HG02885 (cell line): Measurements from ENCODE around the gene EXOC3.
"Not testable (repeated sequence)": the region's sequence is repeated elsewhere in the genome, so short reads cannot be mapped to it uniquely, and the experiment has no call there.

Experiments
- ATAC-seq: cut with Tn5 transposase; IDR thresholded peaks from one replicate; pipeline ENCODE4 v1.9.1; 2021; ENCODE audit warnings: mild to moderate bottlenecking; ENCODE audit not compliant: unreplicated experiment, poor library complexity

EXOC3 gene

DNA sequence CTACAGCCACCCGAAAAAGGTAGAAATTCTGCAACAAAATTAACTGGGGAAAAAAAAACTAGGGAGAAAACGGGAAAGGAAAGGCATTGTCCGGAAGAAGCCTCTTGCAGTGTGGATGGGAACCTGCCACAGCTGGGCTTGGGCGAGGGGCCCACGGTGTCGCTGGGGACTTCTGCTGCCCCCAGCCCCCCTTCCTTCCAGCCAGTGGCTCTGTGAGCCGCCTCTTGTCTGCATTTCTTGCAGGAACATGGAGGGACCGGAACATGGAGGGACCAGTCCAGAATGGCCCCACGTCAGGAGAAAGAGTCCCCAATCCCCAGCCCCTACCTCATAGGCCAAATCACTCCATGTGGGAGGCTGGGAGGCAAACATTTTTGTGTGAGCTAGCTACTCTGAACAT, 36.9 kb upstream of the EXOC3 start:
- ATAC-seq, result no peak

DNA sequence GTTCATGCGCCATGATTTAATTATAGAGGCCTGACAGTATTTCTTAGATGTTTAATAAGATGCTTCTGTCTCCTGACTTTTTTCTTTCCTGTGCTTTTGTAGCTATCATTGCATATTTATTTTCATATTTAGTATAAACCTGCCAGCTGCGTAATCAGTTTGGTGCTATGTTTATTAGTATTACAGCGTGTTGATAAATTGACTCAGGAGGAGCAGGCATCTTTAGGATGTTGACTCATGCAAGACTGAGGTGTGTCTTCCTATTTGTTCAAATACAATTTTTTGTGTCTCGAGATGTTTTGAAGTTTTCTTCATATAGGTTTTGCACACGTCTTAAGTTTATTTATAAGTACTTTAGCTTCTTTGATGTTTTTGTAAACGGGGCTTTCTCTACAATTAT, 35.9 kb upstream of the EXOC3 start:
- ATAC-seq, result no peak

DNA sequence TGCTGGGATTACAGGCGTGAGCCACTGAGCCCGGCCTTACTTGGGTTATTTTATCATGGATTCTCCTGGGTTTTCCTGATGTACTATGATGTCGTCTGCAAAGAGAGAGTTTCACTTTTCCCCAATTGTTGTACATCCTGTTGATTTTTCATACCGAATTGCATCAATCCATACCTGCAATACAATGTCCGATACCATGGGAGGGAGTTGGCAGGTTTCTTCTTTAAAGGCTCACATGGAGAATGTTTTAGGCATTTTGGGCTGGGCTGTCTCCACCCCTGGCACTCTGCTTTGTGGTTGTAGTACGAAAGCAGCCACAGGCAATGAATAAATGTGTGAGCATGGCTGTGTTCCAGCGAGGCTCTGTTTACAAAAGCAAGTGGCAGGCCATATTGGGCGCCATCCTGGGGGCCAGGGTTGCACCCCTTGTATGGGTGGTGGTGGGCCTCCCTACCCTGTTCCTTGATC, 35.1 kb upstream of the EXOC3 start:
- no peak for ATAC-seq

DNA sequence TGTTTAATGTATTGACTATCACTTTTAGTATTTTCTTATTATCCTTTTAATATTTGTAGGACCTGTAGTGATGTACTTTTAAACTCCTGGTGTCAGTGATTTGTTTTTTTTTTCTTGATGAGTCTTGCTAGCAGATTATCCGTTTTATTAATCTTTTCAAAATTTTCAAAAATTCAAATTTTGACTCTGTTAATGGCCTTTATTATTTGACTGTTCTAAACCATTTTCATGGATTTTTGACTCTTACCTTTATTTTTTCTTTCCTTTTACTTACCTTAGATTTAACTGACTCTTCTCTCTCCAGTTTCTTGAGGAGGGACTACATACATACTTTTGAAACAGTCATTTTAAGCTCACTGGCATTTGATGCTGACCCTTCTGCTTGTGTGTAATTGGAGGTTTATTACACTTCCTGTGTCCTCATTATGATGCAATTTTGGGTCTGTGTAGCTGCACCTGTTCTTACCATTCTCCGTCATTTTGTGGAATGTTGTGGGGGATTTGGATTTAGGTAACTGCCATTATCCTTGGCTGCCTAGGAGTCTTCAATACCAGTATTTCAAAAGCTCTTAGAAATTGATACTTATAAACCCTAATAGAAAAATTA, 32.0 kb upstream of the EXOC3 start:
- ATAC-seq, result no peak

DNA sequence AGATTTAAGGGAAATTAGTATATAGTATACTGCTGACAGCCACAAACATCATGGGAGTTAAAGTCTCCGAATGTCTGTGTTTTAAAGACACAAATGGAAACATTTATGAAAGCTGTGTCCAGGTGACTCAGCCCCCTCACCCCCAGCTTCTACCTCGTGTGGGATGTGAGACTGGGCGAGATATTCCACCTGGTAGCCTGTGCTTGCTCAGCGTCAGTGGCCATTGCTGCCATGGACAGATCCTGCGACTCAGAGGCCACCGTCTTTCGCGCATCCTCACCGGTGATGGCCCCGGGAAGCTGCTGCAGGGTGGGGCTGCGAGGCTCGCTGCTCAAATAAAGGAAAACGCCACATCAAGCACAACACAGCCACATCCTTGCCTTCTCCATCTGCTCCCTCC, 31.2 kb upstream of the EXOC3 start:
- no peak for ATAC-seq

DNA sequence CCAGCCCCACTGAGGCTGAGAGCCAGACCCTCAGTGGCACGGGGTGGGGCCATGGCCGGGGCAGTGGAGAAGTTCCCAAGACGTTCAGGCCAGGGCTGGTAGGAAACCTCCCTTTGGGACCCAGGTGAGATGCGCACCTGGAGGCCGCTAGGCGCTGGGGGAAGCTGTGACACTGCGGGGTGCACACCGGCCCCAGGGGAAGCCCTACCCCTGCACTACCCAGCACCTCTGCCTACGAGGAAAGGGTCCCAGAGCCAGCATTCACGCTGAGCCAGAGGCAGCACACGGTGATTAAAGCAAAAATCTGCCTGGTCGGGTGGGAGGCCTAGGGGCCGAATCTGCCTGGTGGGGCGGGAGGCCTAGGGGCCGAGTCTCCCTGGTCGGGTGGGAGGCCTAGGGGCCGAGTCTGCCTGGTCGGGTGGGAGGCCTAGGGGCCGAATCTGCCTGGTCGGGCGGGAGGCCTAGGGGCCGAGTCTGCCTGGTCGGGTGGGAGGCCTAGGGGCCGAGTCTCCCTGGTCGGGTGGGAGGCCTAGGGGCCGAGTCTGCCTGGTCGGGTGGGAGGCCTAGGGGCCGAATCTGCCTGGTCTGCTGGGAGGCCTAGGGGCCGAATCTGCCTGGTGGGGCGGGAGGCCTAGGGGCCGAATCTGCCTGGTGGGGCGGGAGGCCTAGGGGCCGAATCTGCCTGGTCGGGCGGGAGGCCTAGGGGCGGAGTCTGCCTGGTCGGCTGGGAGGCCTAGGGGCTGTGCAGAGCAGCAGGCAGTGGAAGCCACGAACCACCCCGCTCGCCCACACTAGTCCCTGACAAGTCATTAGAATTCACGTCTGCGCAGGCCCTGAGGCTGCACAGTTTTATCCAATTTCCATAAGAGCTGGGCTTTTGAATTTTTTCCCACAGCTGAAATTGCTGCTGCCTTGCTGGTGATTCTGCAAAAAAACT, 27.7 kb upstream of the EXOC3 start:
- not testable (repeated sequence) for ATAC-seq

DNA sequence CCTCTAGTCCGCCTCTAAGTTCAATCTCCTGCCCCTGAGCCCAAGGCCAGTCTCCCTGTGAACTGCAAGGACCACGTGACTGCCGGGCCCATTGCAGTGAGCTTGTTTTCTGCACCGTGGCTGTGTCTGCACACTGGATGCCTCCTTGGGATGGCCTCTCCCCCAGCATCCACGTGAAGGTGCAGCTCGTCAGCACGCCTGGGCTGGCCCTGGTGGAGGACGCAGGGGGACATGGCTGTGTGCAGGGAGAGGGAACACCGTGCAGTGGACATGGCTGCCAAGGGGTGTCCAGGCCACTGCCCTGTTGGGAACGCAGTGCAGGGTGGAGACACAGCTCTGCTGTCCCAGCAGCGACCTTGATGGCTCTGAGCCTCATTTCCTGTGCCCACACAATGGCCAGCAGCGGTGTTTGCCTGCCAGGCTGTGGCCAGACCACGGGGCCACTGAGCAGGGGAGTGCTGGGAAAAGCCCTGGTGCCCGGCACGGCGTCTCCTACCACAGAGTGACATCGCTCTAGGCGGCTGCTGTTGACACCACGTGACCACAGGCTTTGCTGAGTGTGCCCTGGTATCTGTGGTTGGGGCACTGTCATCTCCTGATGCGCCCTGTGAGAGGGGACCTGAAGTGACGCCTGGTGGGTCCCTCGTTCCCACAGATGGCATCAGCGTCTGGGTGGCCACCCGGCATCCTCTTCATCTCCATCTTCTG, 26.9 kb upstream of the EXOC3 start:
- ATAC-seq, result no peak

DNA sequence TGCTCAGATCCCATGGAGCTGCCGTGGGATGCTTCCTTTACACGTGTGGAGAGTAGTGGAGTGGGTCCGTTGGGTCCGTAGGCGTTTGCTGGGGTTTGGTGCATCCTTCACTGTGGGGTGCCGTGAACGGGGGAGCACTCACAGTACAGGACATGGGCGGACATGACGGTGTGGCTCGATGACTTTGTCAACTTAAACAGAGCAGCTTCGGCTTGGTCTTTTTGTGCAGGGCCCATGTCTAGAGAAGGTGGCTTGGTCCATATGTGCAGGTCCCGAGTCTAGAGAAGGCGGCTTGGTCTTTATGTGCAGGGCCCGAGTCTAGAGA, 26.4 kb upstream of the EXOC3 start:
- ATAC-seq, result no peak

DNA sequence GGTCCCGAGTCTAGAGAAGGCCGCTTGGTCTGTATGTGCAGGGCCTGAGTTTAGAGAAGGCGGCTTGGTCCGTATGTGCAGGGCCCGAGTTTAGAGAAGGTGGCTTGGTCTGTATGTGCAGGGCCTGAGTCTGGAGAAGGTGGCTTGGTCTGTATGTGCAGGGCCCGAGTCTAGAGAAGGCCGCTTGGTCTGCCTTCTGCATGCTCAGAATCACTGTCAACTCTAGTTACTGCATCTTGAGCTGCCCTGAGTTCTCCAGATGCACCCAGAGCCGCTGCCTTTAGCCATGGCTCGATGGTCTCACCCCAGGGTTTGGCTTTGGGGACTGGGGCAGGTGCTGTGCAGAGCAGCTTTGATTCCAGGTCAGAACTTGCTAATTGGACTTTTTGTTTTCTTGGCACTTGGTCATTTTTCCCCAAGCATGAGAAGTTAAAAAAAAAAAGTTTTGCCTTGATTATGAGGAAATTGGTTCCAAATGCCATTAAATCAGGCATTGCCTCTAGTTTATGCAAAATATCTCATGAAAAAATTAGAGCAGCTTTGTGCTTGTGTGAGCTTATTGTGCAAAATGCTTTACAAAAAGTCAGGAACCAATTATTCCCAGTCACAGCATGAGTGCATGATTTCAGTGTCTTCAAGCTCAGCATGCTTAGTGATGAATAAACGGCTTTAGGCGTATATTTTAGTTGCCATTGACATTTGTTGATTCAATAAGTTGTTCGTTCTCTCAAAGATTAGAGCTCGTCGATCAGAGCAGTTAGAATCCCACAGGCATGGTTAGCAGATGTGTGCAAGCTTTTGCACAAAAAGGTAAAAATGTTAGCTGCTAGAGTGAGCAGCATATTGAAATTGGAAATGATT, 25.4 kb upstream of the EXOC3 start:
- ATAC-seq, result no peak

DNA sequence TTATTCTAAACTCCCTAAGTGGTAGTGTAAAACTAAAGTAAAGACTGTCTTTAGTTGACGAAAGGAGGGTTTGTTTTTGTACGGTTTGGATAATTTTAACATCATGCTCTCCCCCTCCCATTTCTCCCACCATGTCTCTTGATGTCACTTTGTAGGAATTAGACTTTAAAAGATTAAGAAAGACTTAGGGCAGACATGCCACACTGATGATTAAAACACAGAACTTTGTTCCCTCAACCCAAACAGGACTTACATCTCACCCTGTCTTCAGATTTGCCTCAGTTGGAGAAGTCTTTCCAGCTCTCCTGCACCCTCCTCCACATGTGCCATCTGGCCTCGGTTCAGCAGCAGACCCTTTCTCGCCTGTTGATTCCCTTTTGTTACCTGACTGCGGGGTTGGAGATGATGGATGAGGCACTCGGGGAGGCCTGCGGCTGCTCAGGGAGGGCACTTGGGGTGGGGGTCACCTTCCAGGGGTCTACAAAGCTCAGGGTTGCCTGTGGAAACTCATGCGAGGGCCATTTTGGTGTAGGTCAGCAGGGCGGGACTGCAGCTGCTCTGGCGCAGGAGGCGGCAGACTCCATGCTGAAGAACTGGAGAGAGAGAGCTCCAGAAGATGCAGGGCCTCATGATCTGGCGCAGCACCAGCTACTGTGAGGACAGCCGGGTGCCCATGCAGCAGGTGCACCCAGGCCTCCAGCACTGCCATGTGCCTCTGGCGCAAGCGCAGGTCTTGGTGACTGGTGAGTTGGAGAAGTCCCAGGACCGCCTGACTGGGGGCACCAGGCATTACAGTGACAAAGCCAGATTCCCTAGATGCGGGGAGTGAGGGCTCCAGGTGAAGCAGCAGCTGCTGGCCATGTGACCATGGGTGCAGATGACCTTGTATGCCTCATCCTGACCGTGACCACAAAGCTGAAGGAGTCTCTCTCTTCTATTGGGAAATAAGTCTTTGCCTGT, 24.5 kb upstream of the EXOC3 start:
- ATAC-seq, result no peak

DNA sequence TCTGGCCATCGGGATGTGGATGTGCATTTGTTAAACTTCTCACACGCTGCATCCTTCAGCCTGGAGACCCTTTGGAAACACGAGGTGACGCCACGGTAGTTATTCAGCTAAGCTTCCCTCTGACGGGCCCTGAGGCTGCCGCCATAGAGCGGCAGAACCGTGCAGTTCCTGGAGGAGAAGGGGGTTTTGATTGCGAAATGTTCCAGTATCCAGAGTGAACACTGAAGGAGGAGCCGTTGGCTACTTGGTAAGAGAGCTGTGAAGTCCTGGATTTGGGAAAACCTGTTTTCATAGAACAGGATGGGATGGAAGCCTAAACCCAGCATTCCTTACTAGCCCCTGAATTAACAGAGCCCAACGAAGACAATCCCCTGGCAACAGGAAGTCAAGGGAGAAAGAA, 23.0 kb upstream of the EXOC3 start:
- no peak for ATAC-seq

DNA sequence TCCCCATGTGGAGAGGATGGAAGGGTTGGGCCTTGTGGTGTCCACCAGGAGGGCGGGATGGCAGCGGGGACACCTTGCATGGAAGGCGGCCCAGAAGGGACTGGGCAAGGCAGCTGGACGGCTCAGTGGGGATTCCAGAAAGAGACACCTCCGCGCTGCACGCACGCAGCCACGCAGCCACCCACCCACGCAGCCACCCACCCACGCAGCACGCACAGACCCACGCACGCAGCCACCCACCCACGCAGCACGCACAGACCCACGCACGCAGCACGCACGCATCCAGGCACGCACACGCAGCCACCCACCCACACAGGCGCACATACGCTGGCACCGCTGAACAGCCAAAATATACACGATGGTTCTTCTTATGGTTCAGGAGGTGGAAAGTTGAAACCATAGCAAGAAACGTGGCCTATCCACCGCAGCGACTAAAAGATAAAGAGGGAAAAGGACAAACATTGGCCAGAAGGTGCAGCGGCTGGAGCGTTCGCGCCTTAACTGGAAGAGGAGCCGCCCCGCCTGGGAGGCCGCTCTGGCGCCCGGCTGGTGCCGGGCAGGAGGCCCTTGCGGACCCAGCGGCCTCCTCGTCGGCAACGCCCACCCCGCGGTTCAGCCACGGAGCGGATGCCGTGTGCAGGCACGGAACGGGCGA, 22.2 kb upstream of the EXOC3 start:
- ATAC-seq, result no peak

DNA sequence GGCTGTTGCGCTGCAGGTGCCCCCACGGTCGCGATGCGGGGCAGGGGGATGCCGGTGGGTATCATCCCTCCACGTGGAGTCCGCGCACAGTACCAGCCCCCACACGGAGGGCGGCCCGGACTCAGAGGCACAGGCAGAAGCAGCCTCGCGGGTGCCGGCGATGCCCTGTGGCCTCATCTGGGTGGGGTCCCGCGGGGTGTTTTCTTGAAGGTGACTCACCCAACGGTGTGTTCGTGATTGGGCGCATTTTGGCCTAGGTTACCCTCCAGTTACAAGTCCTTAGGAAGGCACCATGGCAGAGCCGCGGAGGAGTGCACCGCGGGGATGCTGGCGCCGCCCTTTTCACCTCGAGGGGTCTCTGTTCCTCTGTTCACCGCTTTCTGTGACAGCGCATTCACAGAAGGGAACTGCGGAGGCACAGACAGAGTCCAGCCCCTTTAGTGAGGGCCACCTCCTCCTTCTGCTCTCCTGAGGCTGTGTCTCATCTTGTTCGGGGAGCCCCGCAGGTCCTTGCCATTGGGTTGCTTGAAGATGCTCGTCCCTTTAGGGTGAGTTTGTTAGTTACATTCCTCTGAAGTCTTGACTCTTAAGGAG, 21.6 kb upstream of the EXOC3 start:
- no peak for ATAC-seq

DNA sequence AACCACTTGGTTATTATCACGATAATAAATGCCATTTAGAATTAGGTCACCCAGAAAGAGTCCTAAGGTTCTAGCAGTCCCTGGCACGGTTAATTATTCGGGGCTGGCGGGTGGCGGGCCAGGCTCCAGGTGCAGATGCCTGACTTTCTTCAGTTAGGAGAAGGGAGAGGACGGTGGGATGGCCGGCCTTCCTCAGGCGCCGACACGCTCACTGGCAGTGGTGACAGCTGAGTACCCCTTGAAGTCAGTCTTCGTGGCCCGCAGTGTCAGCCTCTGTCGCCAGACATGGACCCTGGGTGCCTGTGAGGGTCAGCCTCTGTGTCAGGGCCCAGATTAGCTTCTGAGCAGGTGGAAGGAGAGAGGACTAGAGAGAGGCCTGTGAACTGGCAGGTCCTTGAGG, 21.1 kb upstream of the EXOC3 start:
- no peak for ATAC-seq

DNA sequence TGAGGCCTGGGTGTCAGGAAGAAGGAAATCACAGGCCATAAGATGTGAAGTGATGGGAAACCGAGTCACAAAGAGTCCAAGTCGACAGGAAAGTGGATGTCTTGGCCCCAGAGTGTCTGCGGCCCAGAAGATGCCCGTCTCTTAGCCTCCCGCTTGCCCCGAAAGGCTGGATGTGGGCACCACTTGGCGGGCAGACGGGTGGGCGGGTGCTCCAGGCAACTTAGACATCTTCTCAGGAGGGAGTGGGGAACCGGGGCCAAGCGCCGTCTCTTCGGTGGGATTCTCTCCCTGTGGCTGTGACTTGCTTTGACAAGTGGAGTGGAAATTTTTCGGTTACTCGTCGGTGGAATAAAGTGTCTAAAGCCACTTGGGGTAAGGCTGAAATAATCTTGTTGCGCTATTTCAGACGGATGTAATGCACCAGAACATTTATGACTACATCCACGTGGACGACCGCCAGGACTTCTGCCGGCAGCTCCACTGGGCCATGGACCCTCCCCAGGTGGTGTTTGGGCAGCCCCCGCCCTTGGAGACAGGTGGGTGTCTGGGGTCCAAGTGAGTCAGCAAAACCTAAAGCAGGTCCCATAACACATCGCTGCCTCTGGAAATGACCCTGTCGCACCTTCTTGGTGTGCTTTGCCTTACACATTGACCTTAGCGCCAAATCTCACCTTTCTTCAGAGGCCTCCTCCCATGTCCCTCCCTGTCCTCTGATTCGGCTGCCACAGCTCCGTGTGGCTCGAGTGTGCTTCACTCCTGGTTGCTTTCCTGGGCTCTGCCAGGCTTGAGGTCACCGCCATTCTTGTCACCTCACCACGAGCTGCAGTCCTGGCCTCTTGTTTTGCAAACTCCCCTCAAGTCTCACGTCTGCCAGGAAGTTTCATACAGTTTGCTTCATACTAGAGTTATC, 20.4 kb upstream of the EXOC3 start:
- no peak for ATAC-seq

DNA sequence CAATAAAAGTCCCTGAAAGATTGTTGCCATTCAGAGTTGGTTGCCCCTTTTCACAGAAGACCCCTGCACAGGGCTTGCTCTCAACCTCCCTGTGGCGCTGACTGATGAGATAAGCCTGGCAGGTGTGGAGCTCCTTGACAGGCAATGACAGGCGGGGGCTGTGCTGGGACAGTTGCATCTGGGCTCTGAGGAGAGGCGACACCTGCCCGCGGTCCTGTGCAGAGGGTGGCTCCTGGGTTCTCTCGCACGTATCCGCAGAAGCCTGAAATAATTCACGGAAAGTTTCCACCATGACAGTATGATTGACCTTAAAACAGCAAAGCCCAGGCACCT, 19.8 kb upstream of the EXOC3 start:
- no peak for ATAC-seq

DNA sequence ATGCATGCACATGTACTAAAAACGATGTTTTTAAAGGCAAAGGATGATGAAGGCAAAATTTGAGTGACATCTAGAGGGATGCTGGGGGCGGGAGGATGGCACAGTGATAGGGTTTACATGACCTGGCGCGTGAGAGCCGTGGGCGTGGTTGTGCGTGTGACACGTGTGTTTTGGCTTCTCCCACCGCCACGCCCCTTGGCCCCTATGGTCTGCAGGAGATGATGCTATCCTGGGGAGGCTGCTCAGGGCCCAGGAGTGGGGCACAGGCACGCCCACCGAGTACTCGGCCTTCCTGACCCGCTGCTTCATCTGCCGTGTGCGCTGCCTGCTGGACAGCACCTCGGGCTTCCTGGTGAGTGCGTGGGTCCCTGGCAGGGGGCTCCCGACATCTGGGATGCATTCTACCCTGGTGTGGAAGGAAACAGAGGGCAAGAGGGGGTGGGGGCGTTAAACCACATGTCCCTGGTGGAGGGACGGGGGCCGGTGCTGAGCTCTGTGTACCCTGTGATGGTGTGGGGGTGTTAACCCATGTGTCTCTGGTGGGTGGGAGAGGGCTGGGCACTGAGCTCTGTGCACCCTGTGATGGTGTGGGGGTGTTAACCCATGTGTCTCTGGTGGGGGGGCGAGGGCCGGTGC, 19.2 kb upstream of the EXOC3 start:
- ATAC-seq, result no peak
